HEK293 (cell line): ENCODE measurements around the gene LST1.
A peak's percentile ranks its signal among the peaks of the same experiment; 100 is the strongest.

Experiments used
- EGR2 ChIP-seq: fragments of 450-650 bp; formaldehyde crosslinking; IDR thresholded peaks from 2 replicates; pipeline ENCODE4 v1.5.1; 2016; ENCODE audit warnings: low read depth, missing biosample characterization, missing genetic modification characterization
- FEZF1 ChIP-seq: fragments of 450-650 bp; formaldehyde crosslinking; IDR thresholded peaks from 2 replicates; pipeline ENCODE4 v1.5.1; 2016; ENCODE audit warnings: missing biosample characterization, missing genetic modification characterization
- HOXC10 ChIP-seq: sonication (generic); formaldehyde crosslinking; IDR thresholded peaks from 2 replicates; pipeline ENCODE4 v1.8.1; 2023; ENCODE audit warnings: mild to moderate bottlenecking, missing genetic modification reagents
- KLF10 ChIP-seq: fragments of 450-650 bp; IDR thresholded peaks from 2 replicates; pipeline ENCODE4 v1.5.1; 2018; ENCODE audit warnings: missing biosample characterization, mild to moderate bottlenecking, missing genetic modification characterization
- KLF8 ChIP-seq: fragments of 450-650 bp; formaldehyde crosslinking; IDR thresholded peaks from 2 replicates; pipeline ENCODE4 v1.5.1; 2016; ENCODE audit warnings: missing biosample characterization, missing genetic modification characterization
- KLF9 ChIP-seq: fragments of 450-650 bp; formaldehyde crosslinking; IDR thresholded peaks from 2 replicates; pipeline ENCODE4 v1.5.1; 2016; ENCODE audit warnings: missing biosample characterization, missing genetic modification characterization, low read depth
- MZF1 ChIP-seq: fragments of 450-650 bp; formaldehyde crosslinking; IDR thresholded peaks from 2 replicates; pipeline ENCODE4 v1.5.1; 2017; ENCODE audit warnings: missing biosample characterization, missing genetic modification characterization, borderline replicate concordance
- OSR2 ChIP-seq: fragments of 450-650 bp; formaldehyde crosslinking; IDR thresholded peaks from 2 replicates; pipeline ENCODE4 v1.5.1; 2016; ENCODE audit warnings: missing biosample characterization, missing genetic modification characterization
- PRDM10 ChIP-seq: fragments of 450-650 bp; formaldehyde crosslinking; IDR thresholded peaks from 2 replicates; pipeline ENCODE4 v1.5.1; 2016; ENCODE audit warnings: missing biosample characterization, missing genetic modification characterization
- PRDM4 ChIP-seq: fragments of 450-650 bp; formaldehyde crosslinking; IDR thresholded peaks from 2 replicates; pipeline ENCODE4 v1.5.1; 2017; ENCODE audit warnings: missing biosample characterization, missing genetic modification characterization
- ZBTB49 ChIP-seq: fragments of 450-650 bp; formaldehyde crosslinking; IDR thresholded peaks from 2 replicates; pipeline ENCODE4 v1.5.1; 2016; ENCODE audit warnings: missing biosample characterization, missing genetic modification characterization, low read depth
- ZNF10 ChIP-seq: fragments of 450-650 bp; formaldehyde crosslinking; IDR thresholded peaks from 2 replicates; pipeline ENCODE4 v1.5.1; 2017; ENCODE audit warnings: missing biosample characterization, missing genetic modification characterization
- ZNF174 ChIP-seq: fragments of 450-650 bp; formaldehyde crosslinking; IDR thresholded peaks from 2 replicates; pipeline ENCODE4 v1.5.0; 2017; ENCODE audit warnings: missing biosample characterization, mild to moderate bottlenecking, missing genetic modification characterization
- ZNF175 ChIP-seq: fragments of 450-650 bp; formaldehyde crosslinking; IDR thresholded peaks from 2 replicates; pipeline ENCODE4 v1.5.1; 2016; ENCODE audit warnings: missing biosample characterization, missing genetic modification characterization
- ZNF221 ChIP-seq: fragments of 450-650 bp; formaldehyde crosslinking; IDR thresholded peaks from 2 replicates; pipeline ENCODE4 v1.5.1; 2017; ENCODE audit warnings: missing biosample characterization, missing genetic modification characterization, borderline replicate concordance
- ZNF24 ChIP-seq: fragments of 450-650 bp; formaldehyde crosslinking; IDR thresholded peaks from 2 replicates; pipeline ENCODE4 v1.5.1; 2016; ENCODE audit warnings: missing biosample characterization, missing genetic modification characterization
- ZNF248 ChIP-seq: fragments of 450-650 bp; formaldehyde crosslinking; IDR thresholded peaks from 2 replicates; pipeline ENCODE4 v1.5.1; 2017; ENCODE audit warnings: missing biosample characterization, missing genetic modification characterization
- ZNF311 ChIP-seq: fragments of 450-650 bp; formaldehyde crosslinking; IDR thresholded peaks from 2 replicates; pipeline ENCODE4 v1.5.1; 2017; ENCODE audit warnings: missing biosample characterization, missing genetic modification characterization, borderline replicate concordance
- ZNF37A ChIP-seq: fragments of 450-650 bp; IDR thresholded peaks from 2 replicates; pipeline ENCODE4 v1.5.1; 2018; ENCODE audit warnings: missing biosample characterization, missing genetic modification characterization
- ZNF513 ChIP-seq: fragments of 450-650 bp; IDR thresholded peaks from 2 replicates; pipeline ENCODE4 v1.5.1; 2018; ENCODE audit warnings: missing biosample characterization, missing genetic modification characterization
- ZNF529 ChIP-seq: fragments of 450-650 bp; formaldehyde crosslinking; IDR thresholded peaks from 2 replicates; pipeline ENCODE4 v1.5.1; 2017; ENCODE audit warnings: missing genetic modification characterization, missing biosample characterization; ENCODE audit not compliant: insufficient replicate concordance
- ZNF560 ChIP-seq: fragments of 450-650 bp; formaldehyde crosslinking; IDR thresholded peaks from 2 replicates; pipeline ENCODE4 v1.5.1; 2017; ENCODE audit warnings: missing biosample characterization, missing genetic modification characterization, borderline replicate concordance
- ZNF692 ChIP-seq: fragments of 450-650 bp; formaldehyde crosslinking; IDR thresholded peaks from 2 replicates; pipeline ENCODE4 v1.5.1; 2016; ENCODE audit warnings: missing biosample characterization, missing genetic modification characterization
- ZNF792 ChIP-seq: fragments of 450-650 bp; formaldehyde crosslinking; IDR thresholded peaks from 2 replicates; pipeline ENCODE4 v1.5.1; 2016; ENCODE audit warnings: missing biosample characterization, missing genetic modification characterization
- ZSCAN23 ChIP-seq: fragments of 450-650 bp; formaldehyde crosslinking; IDR thresholded peaks from 2 replicates; pipeline ENCODE4 v1.5.1; 2016; ENCODE audit warnings: missing biosample characterization, missing genetic modification characterization
- ZSCAN5A ChIP-seq: fragments of 450-650 bp; formaldehyde crosslinking; IDR thresholded peaks from 2 replicates; pipeline ENCODE4 v1.5.1; 2016; ENCODE audit warnings: missing biosample characterization, missing genetic modification characterization

The LST1 gene

GRCh38 chr6:31620586-31621319 lies 34.7 kb downstream of the LST1 start, which contains the start of gene PRRC2A (continued):
- no peak for TF ChIP-seq ZBTB49 (tag by site-specific recombination)
- TF ChIP-seq PRDM10: no peak
- TF ChIP-seq ZNF37A (tag by site-specific recombination): no peak
- TF ChIP-seq ZNF248 (tag by site-specific recombination): no peak
- TF ChIP-seq ZNF692: peak; percentile 94
- peak; percentile 70 for TF ChIP-seq KLF9 (tag by site-specific recombination)
- no peak for TF ChIP-seq ZNF174 (tag by site-specific recombination)
- TF ChIP-seq ZNF311 (tag by site-specific recombination): no peak
- peak; percentile 55; the same call in 1 of the 2 replicates for TF ChIP-seq OSR2 (tag by site-specific recombination)
- peak; percentile 68; the same call in 1 of the 2 replicates for TF ChIP-seq KLF10 (tag by site-specific recombination)
- no peak for TF ChIP-seq ZNF529 (tag by site-specific recombination)
- TF ChIP-seq ZNF24: 0 out of 2 replicates have a peak, but pooled peaks have one; percentile 61
- TF ChIP-seq MZF1: no peak; the same call in 1 of the 2 replicates
- TF ChIP-seq EGR2 (tag by site-specific recombination): no peak
- TF ChIP-seq FEZF1 (tag by site-specific recombination): peak; percentile 34; the same call in 1 of the 2 replicates
- TF ChIP-seq ZNF221 (tag by site-specific recombination): no peak
- TF ChIP-seq ZNF175 (tag by site-specific recombination): no peak
- peak; percentile 45 for TF ChIP-seq ZNF513 (tag by site-specific recombination)
- 0 out of 2 replicates have a peak, but pooled peaks have one; percentile 40 for TF ChIP-seq ZNF792 (tag by site-specific recombination)
- no peak for TF ChIP-seq ZNF560 (tag by site-specific recombination)
- TF ChIP-seq ZSCAN5A (tag by site-specific recombination): peak; percentile 83; the same call in 1 of the 2 replicates
- TF ChIP-seq ZNF10: peak; percentile 91
- peak; percentile 25; the same call in 1 of the 2 replicates for TF ChIP-seq HOXC10 (CRISPR knock-in tag)
- TF ChIP-seq PRDM4 (tag by site-specific recombination): peak; percentile 78
- no peak; the same call in 1 of the 2 replicates for TF ChIP-seq ZSCAN23 (tag by site-specific recombination)
- peak; percentile 81; the same call in 1 of the 2 replicates for TF ChIP-seq KLF8
